GM19238 (cell line): ENCODE data around the gene RNF168.
A peak's percentile ranks its signal among the peaks of the same experiment; 100 is the strongest.
"Not testable (repeated sequence)": the region's sequence is repeated elsewhere in the genome, so short reads cannot be mapped to it uniquely, and the experiment has no call there.

ENCODE experiments used
- DNase-seq: peaks from one replicate; pipeline ENCODE4 v3.0.0; 2011; ENCODE audit warnings: low spot score; ENCODE audit not compliant: insufficient read length

Gene RNF168

DNA sequence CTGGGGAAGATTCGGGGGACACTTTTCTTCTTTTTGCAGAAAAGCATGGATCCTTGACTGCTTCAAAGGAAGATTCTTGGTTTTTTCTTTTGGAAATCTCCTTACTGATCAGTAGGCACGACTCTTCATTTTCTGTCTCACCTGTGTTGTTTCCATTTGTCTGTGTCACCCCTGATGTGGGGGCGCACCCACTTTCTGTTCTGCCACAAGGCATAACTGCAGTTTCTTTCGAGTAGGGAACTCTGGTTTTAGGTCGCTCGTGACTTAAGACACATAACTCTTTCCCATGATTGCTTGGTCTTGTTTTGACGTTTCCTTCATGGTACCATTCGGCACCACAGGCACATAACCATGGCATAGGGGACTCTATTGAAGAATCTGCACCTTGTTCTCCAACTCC is 31.3 kb downstream of the RNF168 start:
- no peak for DNase-seq

DNA sequence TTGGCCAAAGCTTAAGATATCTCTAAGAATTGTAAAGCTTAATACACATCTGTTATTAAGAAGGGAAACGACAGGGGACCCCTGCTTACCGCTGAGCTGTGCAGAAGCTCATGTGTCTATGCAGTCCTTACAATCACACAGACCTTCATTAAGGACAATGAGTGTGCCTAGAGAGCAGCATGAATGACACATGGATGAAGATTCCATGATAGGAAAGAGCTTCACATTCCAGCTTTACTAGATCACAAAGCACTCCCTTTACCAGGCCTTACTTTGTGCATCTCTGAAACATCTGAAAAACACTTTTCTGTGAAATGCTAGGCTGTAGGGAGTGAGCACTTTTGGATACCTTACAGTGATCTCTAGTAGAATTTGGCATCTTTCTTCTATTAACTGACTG is 32.0 kb downstream of the RNF168 start:
- DNase-seq, result no peak

DNA sequence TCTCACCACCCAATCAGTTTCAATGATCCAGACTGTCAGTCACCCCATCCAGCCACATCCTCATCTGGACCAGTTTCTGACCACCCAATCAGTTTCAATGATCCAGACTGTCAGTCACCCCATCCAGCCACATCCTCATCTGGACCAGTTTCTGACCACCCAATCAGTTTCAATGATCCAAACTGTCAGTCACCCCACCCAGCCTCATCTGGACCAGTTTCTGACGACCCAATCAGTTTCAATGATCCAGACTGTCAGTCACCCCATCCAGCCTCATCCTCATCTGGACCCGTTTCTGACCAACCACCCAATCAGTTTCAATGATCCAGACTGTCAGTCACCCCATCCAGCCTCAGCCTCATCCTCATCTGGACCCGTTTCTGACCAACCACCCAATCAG is 33.4 kb downstream of the RNF168 start:
- DNase-seq, result not testable (repeated sequence)

DNA sequence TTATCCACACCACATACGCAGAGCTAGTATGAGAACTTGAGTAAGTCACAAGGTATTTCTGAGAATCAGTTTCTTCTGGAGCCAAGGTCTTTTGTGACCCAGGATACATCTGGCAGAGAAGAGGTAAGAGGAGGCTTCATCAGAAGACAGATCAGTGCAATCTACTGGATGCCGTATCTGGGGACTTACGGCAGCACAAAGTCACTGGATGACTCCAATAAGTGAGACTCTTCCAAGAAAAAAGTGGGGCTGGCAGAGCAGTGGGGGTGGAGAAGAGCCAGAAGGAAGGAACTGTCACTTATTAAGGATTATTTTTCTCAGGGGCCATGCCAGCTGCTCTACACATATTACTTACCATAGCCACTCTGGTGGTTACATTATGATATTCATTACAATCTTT is 39.8 kb downstream of the RNF168 start:
- no peak for DNase-seq

DNA sequence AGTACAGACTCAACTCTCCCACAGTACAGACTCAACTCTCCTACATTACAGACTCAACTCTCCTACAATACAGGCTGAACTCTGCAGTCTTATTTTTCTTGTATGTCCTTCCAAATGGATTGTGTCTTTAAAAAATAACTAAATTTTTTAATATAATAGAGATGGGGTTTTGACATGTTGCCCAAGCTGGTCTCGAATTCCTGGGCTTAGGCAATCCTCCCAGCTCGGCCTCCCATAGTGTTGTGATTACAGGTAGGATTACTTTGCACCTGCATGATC is 40.2 kb downstream of the RNF168 start:
- DNase-seq, result no peak

DNA sequence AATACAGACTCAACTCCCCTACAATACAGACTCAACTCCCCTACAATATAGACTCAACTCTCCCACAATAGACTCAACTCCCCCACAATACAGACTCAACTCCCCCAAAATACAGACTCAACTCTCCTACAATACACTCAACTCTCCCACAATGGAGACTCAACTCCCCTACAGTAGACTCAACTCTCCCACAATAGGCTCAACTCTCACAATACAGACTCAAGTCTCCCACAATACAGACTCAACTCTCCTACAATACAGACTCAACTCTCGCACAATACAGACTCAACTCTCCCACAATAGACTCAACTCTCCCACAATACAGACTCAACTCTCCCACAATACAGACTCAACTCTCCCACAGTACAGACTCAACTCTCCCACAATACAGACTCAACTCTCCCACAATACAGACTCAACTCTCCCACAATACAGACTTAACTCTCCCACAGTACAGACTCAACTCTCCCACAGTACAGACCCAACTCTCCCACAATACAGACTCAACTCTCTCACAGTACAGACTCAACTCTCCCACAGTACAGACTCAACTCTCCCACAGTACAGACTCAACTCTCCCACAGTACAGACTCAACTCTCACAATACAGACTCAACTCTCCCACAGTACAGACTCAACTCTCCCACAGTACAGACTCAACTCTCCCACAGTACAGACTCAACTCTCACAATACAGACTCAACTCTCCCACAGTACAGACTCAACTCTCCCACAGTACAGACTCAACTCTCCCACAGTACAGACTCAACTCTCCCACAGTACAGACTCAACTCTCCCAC is 40.7 kb downstream of the RNF168 start:
- DNase-seq, result not testable (repeated sequence)

DNA sequence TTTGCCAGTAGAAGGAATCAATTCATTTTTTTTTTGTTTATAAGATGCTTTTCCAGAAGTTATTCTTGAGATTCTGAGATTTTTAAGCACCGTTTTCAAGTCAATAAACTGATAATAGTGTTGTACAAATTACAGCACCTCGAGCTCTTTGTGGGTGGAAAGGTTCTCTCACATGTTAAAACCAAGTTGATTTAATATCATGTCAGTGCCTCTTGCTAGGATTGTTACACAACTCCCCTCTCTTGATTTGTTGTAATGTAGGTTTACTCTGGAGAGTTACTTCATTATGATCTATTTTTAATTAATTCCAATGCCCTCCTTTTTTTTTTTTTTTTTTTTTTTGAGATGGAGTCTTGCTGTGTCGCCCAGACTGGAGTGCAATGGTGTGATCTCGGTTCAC is 45.5 kb downstream of the RNF168 start:
- DNase-seq, result no peak

DNA sequence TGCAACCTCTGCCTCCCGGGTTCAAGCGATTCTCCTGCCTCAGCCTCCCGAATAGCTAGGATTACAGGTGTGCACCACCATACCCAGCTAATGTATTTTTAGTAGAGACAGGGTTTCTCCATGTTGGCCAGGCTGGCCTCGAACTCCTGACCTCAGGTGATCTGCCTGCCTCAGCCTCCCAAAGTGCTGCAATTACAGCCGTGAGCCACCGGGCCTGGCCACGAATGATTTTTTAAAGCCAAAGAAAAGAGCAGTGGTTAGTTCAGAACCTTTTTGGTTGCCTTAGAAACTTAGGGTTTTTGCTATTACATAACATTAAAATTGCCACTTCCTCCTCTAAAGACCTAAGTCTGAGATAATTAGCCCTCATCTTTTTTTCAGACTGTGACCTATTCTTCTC is 46.1 kb downstream of the RNF168 start:
- DNase-seq, result not testable (repeated sequence)

DNA sequence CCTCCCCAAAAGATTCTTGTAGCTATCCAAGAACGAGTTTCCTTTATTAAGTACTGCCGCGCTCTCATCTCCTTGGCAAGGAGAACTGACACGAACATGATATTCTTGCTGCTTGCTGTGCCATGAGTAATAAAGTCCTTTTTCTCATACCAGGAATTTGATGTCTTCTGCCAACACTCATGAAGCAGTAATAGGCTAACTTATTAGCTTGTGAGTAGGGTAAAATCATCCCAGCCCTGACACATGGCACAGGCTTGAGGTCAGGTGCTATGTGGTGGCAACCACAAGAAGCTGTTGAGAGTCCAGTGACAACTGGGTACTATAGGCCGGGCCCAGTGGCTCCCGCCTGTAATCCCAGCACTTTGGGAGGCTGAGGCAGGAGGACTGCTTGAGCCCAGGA is 48.6 kb downstream of the RNF168 start:
- no peak for DNase-seq

DNA sequence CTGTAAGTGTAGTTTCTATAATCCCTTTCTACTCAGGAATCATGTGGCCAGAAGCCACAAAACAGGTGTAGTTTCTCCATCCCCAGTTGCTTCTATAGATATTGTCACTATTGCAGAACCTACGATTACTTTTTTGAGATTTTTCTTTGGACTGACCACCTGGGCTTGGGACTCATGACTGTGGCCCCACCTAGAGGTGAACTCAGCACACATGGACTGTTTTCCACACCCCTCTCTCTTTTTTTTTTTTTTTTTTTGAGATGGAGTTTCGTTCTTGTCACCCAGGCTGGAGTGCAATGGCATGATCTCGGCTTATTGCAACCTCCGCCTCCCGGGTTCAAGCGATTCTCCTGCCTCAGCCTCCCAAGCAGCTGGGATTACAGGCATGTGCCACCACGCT is 58.2 kb downstream of the RNF168 start:
- DNase-seq, result not testable (repeated sequence)

DNA sequence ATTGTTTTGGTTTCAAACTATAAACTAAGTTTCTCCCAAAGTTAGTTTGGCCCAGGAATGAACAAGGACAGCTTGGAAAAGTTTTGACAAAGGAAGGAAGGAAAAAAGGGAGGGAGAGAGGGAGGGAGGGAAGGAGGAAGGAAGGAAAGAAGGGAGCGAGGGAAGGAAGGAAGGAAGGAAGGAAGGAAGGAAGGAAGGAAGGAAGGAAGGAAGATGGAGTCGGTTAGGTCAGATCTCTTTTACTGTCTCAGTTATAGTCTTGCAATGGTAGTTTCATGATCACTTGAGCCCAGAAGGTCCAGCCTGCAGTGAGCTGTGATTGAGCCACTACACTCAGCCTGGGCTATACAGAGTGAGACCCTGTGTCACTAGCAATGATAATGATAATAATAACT is 59.1 kb downstream of the RNF168 start:
- DNase-seq, result no peak

DNA sequence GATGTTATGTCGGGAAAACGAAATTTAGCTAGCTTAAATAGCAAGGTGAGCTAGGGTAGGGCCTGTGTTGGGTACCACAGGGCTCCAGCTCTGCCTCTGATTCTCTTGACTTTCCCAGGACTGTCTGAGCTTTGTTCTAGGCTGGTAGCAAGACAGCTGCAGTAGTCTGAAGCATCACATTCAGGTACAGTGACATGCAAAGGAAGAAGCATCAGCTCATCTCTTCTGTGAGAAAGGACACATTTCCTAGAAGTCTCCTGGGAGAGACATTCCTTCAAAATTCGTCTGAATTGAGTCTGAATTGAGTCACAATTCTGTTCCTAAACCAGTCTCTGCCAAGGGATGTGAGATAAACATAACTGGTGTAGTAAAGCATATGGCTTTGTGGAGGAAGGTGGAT is 62.9 kb downstream of the RNF168 start:
- no peak for DNase-seq

DNA sequence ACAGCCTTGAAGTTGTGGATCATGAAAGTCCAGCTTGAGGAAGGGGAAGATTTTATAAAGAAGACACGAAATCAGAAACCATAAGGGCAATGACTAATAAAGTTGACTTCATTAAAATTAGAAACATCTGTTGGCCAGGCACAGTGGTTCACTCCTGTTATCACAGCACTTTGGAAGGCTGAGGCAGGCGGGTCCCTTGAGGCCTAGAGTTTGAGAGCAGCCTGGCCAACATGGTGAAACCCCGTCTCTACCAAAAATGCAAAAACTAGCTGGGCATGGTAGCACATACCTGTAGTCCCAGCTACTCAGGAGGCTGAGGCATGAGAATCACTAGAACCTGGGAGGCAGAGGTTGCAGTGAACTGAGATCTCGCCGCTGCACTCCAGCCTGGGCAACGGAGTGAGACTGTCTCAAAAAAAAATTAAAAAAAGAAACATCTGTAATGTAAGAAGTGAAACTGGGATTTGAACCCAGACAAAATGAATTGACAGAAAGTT is 63.5 kb downstream of the RNF168 start:
- no peak for DNase-seq

DNA sequence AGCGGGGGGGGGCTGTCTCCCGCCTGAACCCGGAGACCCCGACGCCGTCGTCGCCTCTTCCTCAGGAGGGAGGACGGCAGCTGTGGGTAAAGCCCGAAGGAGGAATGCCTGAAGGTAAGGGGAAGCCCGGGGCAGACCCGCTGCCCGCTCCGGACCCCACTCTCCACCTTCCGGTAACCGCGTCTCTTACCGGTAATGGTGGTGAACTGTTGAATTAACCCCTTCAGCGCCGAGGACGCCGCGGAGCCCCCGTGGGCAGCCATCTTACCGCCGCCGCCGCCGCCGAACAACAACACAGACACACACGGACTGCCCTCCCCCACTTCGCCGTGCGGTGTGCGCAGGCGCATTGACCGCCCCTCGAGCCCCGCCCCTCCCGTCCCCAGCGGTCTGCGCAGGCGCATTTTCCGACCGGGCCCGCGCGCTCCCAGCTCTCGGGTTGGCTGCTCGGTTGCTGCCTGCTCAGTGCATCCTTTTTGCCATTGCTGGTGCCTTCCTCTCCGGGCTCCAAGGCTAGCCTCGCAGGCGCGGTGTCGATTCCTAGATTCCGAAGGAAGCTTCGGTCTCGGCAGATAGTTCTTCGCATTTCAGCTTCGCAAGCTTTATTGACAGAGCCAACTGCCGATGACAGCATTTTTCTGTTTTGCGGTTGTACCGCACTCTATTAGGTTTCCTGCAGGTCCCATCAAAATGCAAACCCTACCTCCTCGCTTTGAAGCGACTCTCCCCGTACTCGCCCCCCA is 71.3 kb downstream of the RNF168 start, which contains the start of gene UBXN7:
UBXN7 (minus strand) TSS at position 291 of the 743 bp plus-strand sequence; CDS start at position 263, 28 bp downstream.
- peak; percentile 90 for DNase-seq

DNA sequence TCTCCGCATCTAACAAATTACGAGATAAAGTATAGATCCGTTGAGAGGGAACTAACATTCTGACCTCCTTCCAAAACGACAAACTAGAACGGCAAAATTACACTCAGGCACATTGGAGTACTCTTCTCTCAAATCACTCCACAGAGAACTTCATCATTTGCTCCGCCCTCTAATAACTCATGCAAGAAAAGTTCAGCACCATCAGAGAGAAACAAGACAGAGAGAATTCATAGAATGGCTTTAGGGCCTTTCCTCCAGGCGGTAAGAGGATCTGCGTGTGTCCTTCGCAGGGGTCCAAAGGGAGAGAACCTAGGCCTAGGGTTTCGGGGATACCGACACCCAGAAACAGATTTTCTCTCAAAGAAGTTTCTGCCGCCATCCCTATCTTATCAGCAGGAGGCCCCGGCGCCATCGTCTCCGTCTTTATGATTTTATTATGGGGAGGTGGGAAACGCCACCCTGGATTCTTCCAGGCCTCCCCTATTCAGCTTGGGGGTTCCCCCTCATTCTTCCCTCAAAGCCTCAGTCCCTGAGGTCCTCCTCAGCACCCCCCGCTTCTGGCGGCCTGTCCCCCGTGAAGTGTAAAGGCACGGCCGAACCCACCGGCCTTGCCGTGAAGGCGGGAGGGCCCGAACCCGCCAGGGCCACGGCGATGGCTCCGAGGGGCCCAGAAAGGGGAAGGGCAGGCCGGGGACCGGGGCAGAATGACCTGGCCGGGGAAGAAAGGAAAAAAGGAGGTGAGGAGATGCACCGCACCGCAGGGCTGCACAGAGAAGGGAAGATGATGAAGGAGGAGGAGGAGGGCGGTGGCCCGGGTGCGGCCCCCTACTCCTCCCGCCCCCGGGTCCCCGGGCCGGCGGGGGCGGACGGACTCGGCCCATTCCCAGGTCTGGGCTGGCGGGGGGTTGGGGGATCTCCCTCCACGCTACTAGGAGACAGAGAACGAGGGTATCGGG is 72.1 kb downstream of the RNF168 start:
- no peak for DNase-seq

DNA sequence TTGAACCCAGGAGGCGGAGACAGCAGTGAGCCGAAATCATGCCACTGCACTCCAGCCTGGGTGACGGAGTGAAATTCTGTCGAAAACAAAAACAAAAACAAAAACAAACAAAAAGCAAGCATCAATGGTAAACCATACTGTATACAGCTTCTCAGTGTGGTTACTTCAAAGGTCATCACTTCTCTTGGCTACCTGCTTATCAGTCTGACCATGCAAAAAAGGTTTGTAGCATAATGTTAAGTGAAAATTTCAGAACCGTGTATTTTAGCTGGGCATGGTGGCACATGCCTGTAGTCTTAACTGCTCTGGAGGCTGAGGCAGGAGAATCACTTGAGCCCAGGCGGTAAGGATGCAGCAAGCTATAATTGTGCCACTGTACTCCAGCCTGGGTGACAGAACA is 75.5 kb downstream of the RNF168 start:
- no peak for DNase-seq

DNA sequence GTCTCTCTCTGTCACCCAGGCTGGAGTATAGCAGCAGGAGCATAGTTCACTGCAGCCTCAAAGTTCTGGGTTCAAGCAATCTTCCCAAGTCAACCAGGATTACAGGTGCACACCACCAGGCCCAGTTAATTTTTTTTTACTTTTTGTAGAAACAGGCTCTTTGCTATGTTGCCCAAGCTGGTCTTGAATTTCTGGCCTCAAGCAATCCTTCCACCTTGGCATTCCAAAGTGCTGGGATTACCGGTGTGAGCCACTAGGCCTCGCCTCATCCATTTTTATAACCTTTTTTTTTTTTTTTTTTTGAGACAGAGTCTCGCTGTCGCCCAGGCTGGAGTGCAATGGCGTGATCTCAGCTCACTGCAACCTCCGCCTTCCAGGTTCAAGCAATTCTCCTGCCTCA is 79.1 kb downstream of the RNF168 start:
- DNase-seq, result not testable (repeated sequence)

DNA sequence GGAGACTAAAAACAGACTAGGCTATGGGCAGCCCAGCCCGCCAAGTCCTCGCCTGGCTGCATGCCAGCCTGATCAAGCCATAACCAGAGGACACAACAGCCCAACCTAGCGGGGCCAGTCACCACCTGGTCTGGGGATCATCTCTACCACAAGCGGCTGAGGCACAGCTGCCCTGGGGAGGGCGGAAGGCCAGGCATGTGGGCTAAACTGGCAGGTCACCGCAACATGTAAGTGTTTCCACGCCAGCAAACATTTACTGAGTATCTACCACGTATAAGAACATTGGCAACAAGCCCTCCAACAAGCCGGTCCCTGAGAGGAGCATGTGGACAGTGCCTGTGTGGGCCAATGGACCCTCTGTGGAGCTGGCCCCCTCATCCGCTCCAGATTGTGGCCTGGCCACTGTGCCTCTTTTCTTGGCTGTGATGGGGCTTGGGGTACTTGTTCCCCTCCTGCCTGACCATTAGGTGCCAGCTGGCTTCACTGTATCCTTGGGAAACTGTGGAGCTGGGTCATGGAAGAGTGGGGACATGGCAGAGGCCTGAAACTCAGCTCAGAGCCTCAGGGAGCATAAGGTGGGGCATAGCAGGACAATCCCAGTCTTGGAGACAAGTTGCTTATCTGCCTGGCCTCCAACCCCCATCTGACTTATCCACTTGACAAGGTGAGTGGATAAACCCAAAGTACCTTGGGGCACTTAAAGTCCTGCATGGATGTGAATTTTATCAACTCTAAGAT is 80.4 kb downstream of the RNF168 start:
- DNase-seq, result no peak

DNA sequence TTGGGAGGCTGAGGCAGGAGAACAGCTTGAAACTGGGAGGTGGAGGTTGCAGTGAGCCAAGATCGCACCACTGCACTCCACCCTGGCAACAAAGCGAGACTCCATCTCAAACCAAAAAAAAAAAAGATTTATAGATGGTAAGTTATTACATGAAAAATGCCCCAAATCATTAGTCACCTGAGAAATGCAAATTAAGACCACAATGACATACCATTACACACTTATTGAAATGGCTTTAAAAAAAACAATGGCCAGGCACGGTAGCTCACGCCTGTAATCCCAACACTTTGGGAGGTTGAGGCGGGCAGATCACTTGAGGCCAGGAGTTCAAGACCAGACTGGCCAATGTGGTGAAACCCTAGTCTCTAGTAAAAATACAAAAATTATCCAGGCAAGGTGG is 81.9 kb downstream of the RNF168 start:
- not testable (repeated sequence) for DNase-seq

DNA sequence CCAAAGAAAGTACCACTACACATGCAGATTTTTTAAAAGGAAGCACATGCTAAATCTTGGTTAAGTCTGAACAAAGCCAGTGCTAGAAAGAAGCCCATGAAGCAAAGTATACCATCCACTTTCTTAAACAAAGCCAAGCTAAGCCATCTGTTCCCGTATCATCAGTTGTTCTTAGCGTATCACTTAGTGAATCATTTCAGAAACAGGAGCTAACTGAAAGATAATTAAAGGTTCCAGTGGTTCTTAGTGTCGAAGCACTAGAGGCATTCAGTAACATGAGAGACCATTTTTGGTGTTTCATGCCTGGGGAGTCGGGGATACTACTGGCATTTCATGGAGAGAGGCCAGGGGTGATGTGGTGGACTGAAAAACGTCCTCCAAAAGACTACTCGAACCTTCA is 84.2 kb downstream of the RNF168 start:
- DNase-seq, result no peak
